Measurements from ENCODE around the gene NME3. TPM values are rescaled to one million over a fixed set of nuclear protein-coding genes. Genes with fewer than 3 reads are reported as not detected.

The NME3 gene
- total and polyA plus RNA-seq, 8 donors: 19.9 to 62.9 (median 35.9) TPM

DNA sequence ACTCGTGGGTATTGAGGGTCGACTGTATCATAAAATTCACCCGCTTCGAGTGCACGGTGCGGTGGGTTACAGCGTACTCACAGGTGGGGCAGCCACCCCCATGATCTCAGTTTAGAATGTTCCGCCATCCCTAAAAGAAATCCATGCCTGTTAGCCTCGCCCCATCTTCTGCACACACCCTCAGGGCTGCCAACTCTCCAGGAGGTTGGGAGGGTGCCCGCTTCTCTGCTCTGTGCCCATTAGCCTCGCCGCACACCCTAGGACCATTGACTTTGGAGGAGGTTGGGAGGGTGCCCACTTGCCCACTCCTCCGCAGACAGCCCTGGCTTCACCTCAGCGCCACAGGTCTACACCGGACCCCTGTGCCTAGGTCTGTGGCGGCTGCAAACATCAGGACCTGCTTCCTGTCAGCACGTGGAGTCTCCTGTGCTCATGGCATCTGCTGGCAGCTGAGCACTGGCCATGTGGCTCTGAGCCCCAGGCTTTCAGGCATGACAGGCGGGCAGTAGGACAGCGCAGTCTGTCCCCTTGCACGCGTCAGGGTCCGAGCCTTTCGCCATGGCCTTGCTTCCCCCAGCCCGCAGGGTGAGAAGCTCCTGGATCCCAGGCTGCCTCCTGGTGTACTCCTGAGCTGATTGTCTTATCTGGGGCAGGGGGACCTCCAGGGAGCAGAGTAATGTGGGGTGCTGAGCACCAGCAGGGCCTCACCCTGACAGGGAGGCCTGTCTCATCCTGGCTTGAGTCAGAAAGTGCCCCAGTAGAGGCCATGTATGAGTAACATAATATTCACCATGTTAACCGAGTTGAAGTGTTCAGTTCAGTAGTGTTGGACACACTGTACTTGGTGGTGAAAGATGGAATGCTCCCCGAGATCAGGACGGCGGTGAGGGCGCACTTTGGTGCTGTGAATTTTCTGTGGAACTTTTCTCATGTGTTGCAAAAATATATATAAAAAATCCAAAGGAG, 21.9 kb downstream of the NME3 start:
- Histone ChIP-seq H3K36me3 (peaks cover 0 to 99% of the 10 kb centered on the region in 2 donors), H3K9me3 (no peaks in the 10 kb centered on the region), H3K4me3 (no peak overlapping the region), H3K27ac (no peak overlapping the region), H3K27me3 (no peaks in the 10 kb centered on the region), H3K4me1 (no peaks in the 10 kb centered on the region)
- TF ChIP-seq, protein P1, sequence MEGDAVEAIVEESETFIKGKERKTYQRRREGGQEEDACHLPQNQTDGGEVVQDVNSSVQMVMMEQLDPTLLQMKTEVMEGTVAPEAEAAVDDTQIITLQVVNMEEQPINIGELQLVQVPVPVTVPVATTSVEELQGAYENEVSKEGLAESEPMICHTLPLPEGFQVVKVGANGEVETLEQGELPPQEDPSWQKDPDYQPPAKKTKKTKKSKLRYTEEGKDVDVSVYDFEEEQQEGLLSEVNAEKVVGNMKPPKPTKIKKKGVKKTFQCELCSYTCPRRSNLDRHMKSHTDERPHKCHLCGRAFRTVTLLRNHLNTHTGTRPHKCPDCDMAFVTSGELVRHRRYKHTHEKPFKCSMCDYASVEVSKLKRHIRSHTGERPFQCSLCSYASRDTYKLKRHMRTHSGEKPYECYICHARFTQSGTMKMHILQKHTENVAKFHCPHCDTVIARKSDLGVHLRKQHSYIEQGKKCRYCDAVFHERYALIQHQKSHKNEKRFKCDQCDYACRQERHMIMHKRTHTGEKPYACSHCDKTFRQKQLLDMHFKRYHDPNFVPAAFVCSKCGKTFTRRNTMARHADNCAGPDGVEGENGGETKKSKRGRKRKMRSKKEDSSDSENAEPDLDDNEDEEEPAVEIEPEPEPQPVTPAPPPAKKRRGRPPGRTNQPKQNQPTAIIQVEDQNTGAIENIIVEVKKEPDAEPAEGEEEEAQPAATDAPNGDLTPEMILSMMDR (IDR thresholded peaks at IDR 0.05): no peak
- ATAC-seq (no peak), DNase-seq (no peak)
- intact Hi-C loops (cut with DNase I): no loop called here

DNA sequence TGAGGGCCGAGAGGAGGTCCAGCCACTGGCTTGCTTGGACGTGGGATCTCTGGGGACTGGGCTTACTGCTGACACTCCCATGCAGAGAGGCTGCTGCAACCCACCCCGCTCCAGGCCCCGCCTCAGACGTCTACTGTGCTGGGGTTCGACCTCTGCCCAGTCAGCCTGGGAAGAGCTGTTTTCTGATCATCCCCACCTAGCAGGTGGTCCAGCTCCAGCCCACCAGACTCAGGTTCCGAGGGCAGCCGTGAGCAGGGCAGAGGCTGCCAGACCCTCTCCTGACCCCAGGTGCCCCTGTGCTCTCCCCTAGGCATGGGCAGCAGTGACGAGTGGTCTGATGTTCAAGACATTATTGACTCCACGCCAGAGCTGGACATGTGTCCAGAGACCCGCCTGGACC, 23.4 kb downstream of the NME3 start:
- Histone ChIP-seq H3K27ac (no peak overlapping the region), H3K36me3 (peaks cover 0 to 100% of the 10 kb centered on the region in 2 donors), H3K4me1 (no peaks in the 10 kb centered on the region), H3K9me3 (no peaks in the 10 kb centered on the region), H3K27me3 (no peaks in the 10 kb centered on the region), H3K4me3 (no peak overlapping the region)
- TF ChIP-seq, protein P1 (IDR thresholded peaks at IDR 0.05): no peak
- intact Hi-C loops (cut with DNase I): no loop called here
- no peak for DNase-seq
- no peak for ATAC-seq

DNA sequence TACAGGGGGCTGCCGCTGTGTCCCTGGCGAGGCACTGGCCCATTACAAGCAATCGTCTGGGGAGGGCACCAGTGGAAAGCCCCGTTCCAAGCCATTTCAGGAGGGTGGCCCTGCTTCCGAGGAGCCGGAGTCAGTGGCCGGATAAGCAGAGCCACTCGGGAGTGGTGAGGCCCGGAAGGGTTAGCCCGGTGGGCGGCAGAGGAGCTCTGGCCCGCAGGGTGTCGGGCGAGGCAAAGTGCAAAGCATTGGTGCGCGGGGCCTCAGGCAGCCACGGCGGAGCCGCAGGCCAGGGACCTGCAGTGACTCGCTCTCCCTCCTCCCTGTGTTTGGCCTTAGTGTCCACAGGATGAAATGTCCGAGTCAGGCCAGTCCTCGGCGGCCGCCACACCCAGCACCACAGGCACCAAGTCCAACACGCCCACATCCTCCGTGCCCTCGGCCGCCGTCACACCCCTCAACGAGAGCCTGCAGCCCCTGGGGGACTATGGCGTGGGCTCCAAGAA, 24.6 kb downstream of the NME3 start:
- no peaks in the 10 kb centered on the region for H3K27me3 ChIP-seq
- no peak overlapping the region for H3K27ac ChIP-seq
- no peaks in the 10 kb centered on the region for H3K4me1 ChIP-seq
- peaks cover 0 to 97% of the 10 kb centered on the region in 2 donors for H3K36me3 ChIP-seq
- ATAC-seq (no peak), DNase-seq (peak in 1 of 4 donors; percentile 71)
- TF ChIP-seq, protein P1 (IDR thresholded peaks at IDR 0.05): no peak
- no peaks in the 10 kb centered on the region for H3K9me3 ChIP-seq
- H3K4me3 ChIP-seq: no peak overlapping the region
- intact Hi-C loops (cut with DNase I): no loop called here

DNA sequence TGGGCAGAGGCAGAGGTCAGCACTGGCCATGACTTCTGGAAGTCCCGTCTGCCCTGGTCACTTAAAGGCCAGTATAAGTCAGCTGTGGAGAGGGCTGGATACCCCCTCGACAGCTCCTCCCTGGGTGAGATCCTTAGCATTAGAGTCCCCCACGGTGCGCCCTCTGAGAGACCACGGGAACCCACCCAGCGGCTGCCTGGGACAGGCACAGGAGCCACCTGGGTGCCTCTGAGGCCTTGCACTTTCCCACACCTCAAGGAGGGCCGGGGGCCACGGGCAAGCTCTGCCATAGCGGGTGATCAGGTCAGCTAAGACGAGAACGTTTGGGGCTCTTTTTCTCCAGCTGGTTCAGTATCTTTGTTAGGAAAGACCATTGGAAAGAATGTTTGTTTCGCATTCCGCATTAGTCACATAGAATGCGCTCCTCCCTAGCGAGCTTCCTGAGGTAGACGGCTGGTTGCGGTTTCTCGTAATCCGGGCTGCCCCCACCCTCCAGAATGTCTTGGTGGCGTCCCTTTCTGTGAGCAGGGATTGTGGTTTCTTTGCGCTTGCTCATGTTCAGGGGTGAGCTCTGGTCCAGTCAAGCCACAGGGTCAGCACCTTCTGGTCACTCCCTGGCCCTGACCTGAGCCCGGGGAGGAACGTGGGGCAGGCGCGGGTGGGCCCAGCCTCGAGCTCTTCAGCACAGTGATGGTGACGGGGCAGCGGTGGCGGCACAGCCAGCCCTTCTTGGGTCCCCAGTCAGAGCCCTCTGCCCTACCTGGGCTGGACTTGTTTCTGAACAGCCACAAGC, 25.2 kb downstream of the NME3 start:
- Histone ChIP-seq H3K4me1 (no peaks in the 10 kb centered on the region), H3K27ac (no peak overlapping the region), H3K4me3 (no peak overlapping the region), H3K27me3 (no peaks in the 10 kb centered on the region), H3K36me3 (peaks cover 0 to 97% of the 10 kb centered on the region in 2 donors), H3K9me3 (no peaks in the 10 kb centered on the region)
- DNase-seq (peak in 1 of 4 donors; percentile 72), ATAC-seq (no peak)
- TF ChIP-seq, protein P1 (IDR thresholded peaks at IDR 0.05): no peak
- intact Hi-C loops (cut with DNase I): no loop called here

All from left lung (tissue), 10 donors.